GM21825 (cell line): Measurements from ENCODE around the gene GOLGA6L1.
"Not testable (repeated sequence)": the region's sequence is repeated elsewhere in the genome, so short reads cannot be mapped to it uniquely, and the experiment has no call there.

Source experiments
- ATAC-seq: cut with Tn5 transposase; IDR thresholded peaks from one replicate; pipeline ENCODE4 v1.9.1; 2021; ENCODE audit warnings: mild to moderate bottlenecking, moderate library complexity; ENCODE audit not compliant: unreplicated experiment

GOLGA6L1 gene

GRCh38 chr15:23136722-23137121, at the start of gene GOLGA6L1:
TSS of gene GOLGA6L1 (minus strand) at chr15:23136822. CDS start at chr15:23136731, 91 bp downstream.
- not testable (repeated sequence) for ATAC-seq

GRCh38 chr15:23181201-23181600, 44.6 kb upstream of the GOLGA6L1 start:
- not testable (repeated sequence) for ATAC-seq

GRCh38 chr15:23180547-23180927, 43.9 kb upstream of the GOLGA6L1 start:
- ATAC-seq, result not testable (repeated sequence)

- ATAC-seq, result not testable (repeated sequence)
Observed at GRCh38 chr15:23179768-23180546, 43.3 kb upstream of the GOLGA6L1 start.

GRCh38 chr15:23176683-23177082, 40.1 kb upstream of the GOLGA6L1 start:
- not testable (repeated sequence) for ATAC-seq

GRCh38 chr15:23175606-23176005, 39.0 kb upstream of the GOLGA6L1 start:
- ATAC-seq, result not testable (repeated sequence)

GRCh38 chr15:23174609-23175140, 38.1 kb upstream of the GOLGA6L1 start:
- ATAC-seq, result not testable (repeated sequence)

GRCh38 chr15:23132787-23133186, 3.8 kb downstream of the GOLGA6L1 start:
- ATAC-seq, result not testable (repeated sequence)

- no peak for ATAC-seq
Observed at GRCh38 chr15:23118208-23118607, 18.4 kb downstream of the GOLGA6L1 start.

GRCh38 chr15:23095796-23096195, 40.8 kb downstream of the GOLGA6L1 start:
- no peak for ATAC-seq

- no peak for ATAC-seq
Observed at GRCh38 chr15:23083115-23083514, 53.5 kb downstream of the GOLGA6L1 start.

GRCh38 chr15:23081996-23082737, 54.5 kb downstream of the GOLGA6L1 start:
- ATAC-seq, result not testable (repeated sequence)

GRCh38 chr15:23081271-23081670, 55.4 kb downstream of the GOLGA6L1 start:
- no peak for ATAC-seq

GRCh38 chr15:23079766-23080165, 56.9 kb downstream of the GOLGA6L1 start:
- no peak for ATAC-seq
